Activated CD4-positive, alpha-beta T cell treated with anti-CD3 and anti-CD28 coated beads for 1 hour (primary cell): ENCODE results near the gene TAX1BP1.
"Not testable (repeated sequence)": the region's sequence is repeated elsewhere in the genome, so short reads cannot be mapped to it uniquely, and the experiment has no call there.

Experiments
- DNase-seq: peaks from one replicate; pipeline ENCODE4 v3.0.0-alpha.2; 2020

The TAX1BP1 gene

DNA sequence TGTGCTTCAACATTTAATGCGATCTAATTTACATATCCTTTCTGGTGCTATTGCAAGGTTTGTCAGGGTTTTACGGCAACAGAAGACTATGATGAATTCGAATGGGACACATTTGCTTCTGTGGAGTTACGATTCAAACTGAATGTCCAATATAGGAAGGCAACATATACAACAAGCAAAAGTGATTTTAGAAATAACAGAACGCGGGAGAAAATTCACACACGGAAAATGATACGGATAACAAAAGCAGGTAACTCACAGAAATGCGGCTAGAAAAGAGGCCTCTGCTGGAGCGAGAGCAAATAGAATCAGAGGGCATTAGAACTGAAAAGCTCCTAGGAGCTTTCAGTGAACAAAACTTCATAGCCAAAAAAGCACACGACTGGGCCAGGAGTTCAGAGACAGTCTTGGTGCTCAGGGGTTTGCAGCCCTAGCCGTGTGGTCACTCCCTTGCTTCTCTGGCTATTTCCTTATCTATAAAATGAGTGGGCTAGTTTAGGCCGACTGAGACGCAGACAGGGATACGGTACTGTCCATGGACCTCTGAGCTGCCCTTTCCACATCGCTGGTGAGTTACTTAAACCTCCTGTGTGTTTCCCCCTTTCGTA lies 557 bp upstream of the TAX1BP1 start:
- DNase-seq: no peak

DNA sequence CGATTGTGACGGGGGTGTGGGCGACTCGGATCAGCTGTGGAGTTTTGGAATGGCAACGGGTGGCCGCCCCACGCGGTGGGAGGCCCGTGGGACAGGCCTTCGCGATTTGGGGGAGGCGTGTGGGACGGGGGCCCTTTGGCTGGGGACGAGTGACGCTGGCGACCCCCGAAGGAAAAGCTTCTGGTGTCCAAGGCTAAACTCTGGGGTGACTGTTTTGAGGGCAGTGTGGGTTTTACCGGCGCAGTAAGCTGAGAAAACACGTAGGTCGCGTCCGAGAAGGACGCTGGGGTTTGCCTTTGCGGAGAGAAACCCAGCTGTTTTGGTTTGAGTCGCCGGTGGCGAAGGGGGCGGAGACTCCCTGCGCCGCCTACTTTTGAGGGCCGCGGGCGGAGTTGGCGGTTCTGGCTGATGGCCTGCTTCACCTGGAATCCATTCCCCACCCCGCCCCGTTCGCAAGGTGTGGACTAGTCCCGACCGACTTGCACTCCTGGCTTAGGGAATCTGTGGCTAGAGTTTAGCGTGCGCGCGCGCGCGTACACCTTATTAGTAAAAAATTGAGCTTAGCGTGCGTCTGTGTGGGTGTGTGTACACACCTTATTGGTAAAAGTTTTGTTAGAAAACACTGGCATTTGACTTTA lies 606 bp downstream of the TAX1BP1 start:
- peak; percentile 70 for DNase-seq

DNA sequence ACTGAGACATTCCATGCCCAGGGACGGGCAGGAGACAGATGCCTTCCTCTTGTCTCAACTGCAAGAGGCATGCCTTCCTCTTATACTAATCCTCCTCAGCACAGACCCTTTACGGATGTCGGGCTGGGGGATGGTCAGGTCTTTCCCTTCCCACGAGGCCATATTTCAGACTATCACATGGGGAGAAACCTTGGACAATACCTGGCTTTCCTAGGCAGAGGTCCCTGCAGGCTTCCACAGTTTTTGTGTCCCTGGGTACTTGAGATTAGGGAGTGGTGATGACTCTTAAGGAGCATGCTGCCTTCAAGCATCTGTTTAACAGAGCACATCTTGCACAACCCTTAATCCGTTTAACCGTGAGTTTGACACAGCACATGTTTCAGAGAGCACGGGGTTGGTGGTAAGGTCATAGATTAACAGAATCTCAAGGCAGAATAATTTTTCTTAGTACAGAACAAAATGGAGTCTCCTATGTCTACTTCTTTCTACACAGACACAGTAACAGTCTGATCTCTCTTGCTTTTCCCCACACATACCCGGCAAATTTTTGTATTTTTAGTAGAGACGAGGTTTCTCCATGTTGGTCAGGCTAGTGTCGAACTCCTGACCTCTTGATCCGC lies 2.2 kb downstream of the TAX1BP1 start:
- not testable (repeated sequence) for DNase-seq

DNA sequence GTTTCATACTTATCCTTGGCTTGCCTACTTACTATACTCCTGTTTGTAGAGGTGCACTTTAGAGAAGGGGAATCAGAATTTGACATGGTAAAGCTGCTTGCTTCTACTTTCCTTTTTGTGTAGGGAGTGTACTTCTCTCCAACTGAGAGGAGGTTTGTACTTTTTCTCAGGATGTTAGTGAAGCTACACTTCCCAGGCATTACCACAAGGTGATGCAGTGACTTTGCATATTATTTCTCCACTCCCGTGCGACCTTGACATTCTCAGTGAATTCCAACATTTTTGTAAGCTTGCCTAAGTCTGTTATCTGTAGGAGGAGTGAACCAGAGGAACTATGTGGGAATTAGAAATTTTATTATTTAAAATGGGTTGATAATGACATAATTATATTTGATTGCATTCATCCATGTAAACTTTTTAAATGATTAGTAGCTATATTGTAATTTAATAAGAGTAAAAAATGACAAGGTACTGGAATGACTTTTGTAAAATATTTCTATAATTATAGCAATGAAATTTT lies 5.2 kb downstream of the TAX1BP1 start:
- no peak for DNase-seq

DNA sequence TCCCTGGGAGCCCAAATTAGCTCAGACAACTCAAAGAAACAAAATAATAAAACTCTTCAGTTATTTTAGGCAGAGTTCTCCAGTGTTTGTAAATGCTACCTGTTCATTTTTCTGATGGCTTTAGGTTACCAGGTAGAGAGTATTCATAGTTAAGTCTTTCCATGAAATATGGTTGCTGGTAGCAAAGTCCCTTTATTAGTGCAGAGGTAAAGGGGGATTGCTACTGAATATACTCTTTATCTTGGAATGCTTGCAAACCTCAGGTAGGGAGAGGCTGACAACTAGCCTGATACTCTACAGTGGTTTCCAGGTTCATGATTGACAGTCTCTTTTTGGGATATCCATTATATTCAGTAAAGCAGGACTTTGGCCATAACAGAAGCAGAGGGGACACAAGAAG lies 6.5 kb downstream of the TAX1BP1 start:
- DNase-seq: no peak

DNA sequence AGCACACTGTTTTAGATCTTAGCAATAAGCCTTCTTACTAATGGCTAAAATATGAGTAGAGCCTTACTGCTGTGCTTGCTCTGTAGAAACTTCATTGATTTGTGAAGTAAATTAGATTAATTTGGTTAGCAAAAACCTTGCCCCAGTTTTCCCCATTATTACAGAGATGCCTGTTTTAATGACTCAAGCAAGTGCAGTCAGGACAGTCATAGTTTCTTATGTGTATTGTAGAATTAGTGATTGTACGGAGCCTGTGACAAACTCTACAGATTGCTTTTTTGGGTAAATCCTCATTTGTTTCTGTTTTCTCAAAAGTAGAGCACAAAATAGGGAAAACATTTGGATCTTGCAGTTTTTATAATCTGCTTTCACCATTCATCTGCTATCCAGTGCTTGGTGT lies 7.0 kb downstream of the TAX1BP1 start:
- DNase-seq: no peak

DNA sequence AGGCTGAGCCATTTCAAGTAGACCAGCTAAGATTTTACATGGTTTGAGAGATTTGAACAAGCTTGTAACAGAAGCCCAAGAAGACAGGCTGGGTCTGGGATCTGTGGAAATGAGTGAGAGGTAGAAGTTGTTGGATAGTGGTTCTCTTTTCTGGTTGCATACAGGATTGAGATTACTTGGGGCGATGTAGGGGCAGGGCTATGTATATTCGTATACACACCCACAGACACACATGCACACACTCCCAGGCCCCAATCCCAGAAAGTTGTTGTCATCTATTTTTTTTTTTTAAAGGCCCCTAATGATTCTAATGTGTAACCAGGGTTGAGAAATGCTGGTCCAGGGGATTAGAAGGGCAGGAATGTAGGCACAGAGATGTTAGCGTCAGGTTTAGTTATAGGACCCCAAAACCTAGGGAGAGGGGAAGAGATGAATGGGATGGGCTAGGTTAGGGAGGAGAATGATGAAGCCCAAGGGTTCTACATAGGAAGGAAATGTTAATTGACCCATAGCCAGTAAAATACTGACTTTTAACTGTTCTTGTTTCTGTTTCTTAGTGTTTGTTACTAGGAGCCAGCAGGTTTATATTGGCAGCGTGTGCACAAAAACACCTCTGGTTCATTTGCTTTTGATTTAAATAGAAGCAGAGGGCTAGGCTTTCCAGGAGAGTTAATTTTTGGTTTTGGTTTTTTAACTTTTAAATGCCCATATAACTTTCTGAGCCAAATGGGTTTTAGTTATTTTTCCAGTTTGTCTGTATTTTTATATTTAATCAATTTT lies 7.8 kb downstream of the TAX1BP1 start:
- DNase-seq: no peak

DNA sequence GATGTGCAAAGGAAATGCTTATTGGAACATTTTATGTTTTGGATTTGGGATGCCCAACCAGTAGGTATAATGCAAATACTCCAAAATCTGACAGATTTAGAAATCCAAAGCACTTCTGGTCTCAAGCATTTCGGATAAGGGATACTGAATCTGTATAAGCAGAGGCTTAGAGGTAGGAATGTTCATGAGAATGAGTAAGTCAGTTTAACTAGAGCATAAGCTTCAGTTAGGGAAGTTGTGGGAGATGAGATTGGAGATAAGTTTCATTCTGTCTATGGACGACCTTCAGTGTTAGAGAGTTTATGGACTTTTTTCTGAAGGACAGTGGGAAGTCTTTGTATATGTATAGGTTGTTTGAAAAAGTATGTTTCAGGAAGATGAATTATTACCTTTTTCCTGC lies 10.4 kb downstream of the TAX1BP1 start:
- DNase-seq: no peak

DNA sequence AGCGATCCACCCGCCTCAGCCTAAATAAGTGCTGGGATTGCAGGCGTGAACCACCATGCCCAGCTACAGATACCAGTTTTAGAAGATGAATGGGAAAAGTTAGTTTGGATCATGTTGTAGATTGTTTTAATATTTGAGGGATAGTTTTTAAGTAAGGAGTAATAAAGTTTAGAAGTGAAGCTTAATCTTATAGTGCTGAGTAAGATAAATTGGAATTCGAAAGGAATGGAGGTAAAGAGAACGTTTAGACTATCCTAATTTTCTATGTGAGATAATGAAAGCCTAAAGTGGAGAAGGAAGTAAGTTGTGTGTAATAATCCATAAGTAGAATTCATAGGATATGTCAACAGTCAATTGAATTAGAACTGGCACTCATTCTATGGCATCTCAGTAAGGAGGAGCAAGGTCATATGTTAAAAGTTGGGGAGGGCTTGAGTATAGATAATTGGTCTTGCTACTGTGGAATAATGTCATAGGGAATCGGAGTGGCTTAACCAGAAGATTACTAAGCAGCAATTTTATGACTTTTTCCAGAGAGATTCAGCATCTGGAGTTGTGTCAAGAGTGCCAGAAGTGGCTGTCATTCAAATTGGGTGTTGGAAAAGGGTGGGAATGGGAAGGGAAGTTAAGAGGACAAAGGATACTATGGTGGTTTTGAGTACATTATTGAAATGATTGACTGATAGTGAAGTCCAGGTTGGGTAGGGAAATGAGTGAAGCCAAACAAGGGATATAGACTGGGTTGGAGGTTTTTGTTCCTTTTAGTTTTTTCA lies 12.1 kb downstream of the TAX1BP1 start:
- DNase-seq: no peak

DNA sequence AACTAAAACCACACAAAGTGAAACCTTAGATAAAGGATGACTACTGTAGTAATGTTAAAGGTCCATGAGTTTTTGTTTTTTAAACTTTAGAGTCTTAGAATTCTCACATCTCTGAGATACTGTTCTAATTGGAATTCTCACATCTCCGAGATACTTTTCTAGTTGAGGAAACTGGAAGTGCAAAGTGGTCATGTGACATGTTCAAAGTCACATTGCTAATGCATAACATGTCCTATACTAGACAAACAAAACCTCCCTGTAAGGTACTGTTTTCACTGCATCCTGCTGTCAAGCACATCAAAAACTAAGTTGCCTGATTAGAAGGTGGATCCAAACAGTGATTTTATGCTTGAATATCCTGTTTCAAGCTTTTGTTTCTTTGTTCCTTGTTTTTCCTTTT lies 13.9 kb downstream of the TAX1BP1 start:
- DNase-seq: no peak

DNA sequence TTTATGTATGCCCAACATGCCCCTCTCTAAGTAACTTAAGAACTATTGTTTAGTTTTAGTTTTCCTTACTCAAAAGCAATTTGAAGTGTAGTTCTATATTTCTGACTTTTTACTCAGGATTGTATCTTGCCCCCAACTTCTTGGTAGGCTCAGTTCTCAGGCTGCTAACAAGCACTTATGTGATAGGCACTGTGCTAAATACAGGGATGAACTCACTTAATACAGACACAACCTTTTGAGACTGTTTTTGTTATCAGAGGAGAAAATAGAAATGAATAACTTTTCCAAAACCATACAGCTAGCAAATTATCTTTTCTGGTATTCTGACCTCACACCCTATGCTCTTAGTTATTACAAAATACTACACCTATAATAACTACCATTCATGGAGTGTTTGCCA lies 16.3 kb downstream of the TAX1BP1 start:
- DNase-seq: no peak

DNA sequence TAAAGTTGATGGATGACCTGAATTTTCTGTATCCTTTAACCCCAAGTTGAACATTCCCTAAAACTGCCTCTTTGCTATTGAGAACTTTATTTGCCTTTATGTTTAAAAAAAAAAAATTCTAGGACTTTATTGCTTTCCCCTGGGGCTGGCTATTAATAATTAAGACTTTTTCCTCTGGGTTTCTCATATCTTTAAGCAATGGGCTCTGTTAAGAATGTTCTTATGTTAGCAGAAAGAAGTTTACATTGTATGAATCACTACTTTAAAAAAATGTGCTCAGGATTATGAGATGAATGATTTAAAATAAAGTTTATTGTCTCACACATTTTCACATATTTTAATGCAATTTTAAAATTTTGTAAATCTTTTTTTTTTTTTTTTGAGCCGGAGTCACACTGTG lies 19.5 kb downstream of the TAX1BP1 start:
- no peak for DNase-seq

DNA sequence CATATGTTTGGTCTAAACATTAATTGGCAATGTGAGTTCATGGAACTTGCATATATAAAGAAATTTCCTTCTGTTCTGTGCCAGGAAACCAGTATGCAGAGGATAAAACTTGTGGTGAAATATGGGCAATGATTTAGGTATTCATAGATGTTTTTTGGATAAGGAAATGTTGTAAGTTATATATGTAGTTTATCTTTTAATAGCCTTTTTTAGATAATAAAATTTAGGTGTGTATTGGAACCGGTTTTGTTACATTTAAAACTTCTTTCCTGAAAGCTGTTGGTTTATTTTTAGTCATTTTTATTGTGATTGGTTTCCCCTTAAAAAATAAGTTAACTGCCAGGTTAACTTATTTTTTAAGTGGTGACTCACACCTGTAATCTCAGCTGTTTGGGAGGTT lies 22.1 kb downstream of the TAX1BP1 start:
- DNase-seq: no peak

DNA sequence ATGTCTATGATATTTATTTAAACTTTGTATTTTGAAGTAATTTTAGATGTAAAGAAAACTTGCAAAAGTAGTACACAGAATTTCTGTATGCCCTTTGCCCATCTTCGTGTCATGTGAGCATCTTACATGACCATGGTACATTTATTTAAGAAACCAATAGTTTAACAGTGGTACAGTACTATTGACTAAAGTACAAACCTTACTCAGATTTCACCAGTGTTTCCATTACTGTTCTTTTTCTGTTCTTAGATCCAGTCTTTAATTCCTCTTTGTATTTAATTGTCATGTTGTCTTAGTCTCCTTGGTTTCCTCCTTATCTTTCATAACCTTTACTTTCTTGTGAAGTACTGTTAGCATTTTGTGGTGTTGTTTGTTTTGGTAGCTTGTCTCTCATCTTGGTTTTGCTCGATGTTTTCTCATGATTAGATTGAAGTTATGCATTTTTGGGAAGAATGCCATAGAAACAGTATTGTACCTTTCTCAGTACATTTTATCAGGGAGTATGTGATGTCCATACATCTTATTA lies 24.1 kb downstream of the TAX1BP1 start:
- DNase-seq: no peak

DNA sequence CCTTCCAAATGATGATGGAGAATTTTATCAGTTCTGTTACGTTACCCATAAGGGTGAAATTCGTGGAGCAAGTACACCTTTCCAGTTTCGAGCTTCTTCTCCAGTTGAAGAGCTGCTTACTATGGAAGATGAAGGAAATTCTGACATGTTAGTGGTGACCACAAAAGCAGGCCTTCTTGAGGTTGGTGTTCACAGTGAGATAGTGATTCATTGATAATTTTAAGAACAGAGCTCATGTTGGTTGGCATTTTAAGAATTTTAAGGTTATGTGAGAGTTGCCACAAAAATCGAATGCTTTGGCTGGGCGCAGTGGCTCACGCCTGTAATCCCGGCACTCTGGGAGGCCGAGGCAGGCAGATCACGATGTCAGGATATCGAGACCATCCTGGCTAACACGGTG lies 25.9 kb downstream of the TAX1BP1 start:
- no peak for DNase-seq

DNA sequence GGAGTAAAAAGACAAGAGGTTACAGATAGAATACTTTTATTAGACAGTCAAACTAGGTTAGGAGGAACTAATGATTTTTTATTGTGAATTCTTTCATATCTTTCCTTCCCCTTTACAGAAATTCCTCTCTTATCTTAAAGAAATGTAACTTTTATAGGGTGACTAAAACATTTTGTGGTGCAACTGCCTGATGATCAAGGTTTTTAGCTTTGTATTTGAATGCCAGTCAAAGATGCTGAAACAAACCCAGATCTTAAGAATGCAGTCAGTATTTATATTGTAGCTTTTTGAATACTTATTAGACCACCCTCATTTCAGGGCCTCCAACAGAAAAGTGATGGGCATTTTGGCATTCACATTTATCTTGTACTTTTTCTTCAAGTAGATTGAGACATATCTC lies 27.4 kb downstream of the TAX1BP1 start:
- DNase-seq: no peak

DNA sequence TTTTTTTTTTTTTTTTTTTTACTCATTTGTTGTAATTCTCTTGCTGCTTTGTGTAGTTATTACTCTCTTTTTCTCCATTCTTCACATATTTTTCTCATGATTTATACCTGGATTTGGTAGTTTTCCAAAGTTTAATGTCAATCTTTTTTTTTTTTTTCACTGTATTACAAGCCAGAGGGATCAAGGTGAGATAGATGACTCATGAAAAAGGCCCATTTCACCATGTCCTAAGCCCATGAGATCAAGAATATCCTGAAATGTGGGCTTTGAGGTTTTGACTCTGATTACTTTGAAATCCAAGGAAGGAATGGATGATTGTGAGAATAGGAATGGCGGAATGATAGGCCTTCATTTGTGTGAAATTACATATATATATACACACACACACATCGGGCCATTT lies 31.1 kb downstream of the TAX1BP1 start:
- no peak for DNase-seq

DNA sequence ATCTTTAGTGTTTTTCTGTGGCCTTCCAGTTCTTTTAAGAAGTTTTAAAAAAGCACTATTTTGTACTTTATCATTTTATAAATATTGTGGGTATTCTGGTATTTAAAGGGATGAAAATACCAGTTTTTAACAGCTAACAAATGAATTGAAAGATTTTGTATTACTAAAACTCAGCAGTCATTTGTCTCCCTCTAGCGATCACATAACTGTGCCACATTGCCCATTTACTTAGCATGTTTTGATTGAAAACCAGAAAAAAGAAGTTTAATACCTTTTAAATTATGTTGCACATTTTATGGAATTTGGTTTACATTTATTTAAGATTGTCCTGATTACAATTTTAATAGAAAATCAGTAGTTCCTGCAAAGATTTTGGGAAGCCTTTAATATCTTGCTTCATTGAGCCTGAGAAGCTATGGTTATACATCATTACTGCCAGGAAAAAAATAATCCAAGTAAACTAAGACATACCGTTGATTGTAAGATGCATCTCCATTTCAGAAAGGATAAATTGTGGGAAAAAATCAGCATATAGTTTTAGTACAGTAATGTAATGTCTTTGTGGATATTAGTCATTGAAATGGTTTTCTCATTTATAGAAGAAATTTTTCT lies 34.9 kb downstream of the TAX1BP1 start:
- DNase-seq: no peak

DNA sequence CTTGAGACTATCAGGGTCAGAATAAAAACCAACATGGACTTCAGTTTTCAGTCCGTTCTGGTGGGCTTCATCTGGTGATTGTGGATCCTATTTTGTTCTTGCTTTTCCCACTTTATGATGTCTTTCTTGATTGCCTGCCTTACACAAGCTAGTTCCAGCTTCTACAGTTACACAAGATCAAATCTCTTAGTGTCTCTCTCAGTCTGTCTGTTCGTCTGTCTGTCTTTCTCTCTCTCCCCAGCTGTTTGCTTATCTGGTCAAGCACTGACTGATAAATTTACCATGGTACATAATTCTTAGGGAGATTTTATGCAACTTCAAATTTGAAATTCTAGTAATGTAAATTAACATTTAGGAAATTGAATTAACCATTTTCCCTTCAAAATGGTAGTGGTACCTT lies 35.8 kb downstream of the TAX1BP1 start:
- DNase-seq: no peak

DNA sequence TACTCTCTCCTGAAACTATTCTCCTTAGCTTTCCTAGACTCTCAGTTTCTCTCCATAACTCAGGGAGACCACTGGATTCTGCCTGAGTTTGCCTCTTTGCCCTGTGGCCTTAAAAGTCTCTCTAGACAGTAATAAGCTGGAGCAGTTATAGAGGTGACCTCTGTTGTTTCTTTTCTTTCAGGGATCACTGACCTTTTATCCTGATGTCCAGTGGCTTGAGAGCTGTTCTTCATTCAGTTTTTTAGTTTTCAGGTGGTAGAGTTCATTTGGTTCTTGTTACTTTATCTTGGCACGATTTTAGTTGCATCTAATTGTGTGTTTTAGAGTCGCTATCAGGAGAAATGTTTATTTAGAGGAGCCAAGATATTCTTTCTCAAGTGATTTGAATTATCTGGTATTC lies 37.7 kb downstream of the TAX1BP1 start:
- DNase-seq: no peak

DNA sequence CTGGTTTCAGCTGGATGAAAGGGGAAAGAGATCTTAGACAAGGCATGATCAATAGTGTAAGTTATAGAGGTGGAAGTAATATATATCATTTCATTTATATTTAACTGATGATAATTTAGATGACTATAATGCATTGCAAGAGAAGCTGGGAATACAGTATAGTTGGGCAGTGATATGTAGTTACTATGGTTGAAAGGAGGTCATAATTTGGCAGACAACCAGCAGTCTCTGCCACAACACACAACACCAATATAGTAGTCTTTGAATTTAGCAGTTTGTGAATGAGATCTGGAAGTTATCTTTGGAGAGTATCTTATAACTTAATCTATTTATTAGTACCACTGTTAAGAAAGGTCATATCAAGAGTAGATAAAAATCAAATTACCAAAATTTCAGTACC lies 39.9 kb downstream of the TAX1BP1 start:
- no peak for DNase-seq

DNA sequence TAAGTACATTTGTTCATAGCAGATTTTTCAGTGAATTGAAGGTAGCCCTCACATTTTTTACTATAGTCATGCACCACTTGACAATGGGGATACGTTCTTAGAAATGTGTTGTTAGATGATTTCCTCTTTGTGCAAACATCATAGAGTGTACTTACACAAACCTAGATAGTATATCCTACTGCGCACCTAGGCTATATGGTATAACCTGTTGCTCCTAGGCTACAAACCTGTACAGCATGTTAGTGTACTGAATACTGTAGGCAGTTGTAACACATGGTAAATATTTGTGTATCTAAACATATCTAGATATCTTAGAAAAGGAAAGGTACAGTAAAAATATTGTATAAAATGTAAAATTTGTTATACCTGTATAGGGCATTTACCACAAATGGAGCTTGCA lies 41.2 kb downstream of the TAX1BP1 start:
- DNase-seq: no peak
